ENCODE data around the gene KRTCAP2. TPM values are rescaled to one million over a fixed set of nuclear protein-coding genes. Genes with fewer than 3 reads are reported as not detected.

Gene KRTCAP2
- total RNA-seq, 2 donors from 2014 or later, result 140 to 172 TPM

- Histone ChIP-seq H3K9ac (ENCODE audit: low read depth in 2 of 2, low read length in 2 of 2) (no peak overlapping the region), H3K9me3 (no peaks in the 10 kb centered on the region), H3K27ac (no peak overlapping the region), H3K36me3 (no peaks in the 10 kb centered on the region), H3K27me3 (no peaks in the 10 kb centered on the region), H3K4me1 (peaks cover 13% of the 10 kb centered on the region), H3K4me3 (no peak overlapping the region)
- intact Hi-C loops (cut with DNase I), result no loop called here
- no peak for DNase-seq
- no peak for TF ChIP-seq CTCF (IDR thresholded peaks at IDR 0.05)
Measured at GRCh38 chr1:155210314-155211104, 37.4 kb upstream of the KRTCAP2 start.

- Histone ChIP-seq H3K27me3 (no peaks in the 10 kb centered on the region), H3K4me1 (peaks cover 13% of the 10 kb centered on the region), H3K4me3 (peak overlapping the region; percentile 72), H3K9me3 (no peaks in the 10 kb centered on the region), H3K9ac (ENCODE audit: low read depth in 2 of 2, low read length in 2 of 2) (peak overlapping the region; percentile 97 to 98), H3K27ac (peak overlapping the region; percentile 91), H3K36me3 (no peaks in the 10 kb centered on the region)
- TF ChIP-seq CTCF (IDR thresholded peaks at IDR 0.05), result no peak
- no peak for DNase-seq
- intact Hi-C loops (cut with DNase I), result loop anchor here (2.0 kb wide), 1 partner anchor 17 kb away; no protein-coding TSS in a partner anchor
Measured at GRCh38 chr1:155209312-155209721, 36.2 kb upstream of the KRTCAP2 start.

- Histone ChIP-seq H3K4me1 (peaks cover 13% of the 10 kb centered on the region), H3K27ac (peak within 1 kb of the TSS; percentile 91), H3K9me3 (no peaks in the 10 kb centered on the region), H3K9ac (ENCODE audit: low read depth in 2 of 2, low read length in 2 of 2) (peak within 1 kb of the TSS; percentile 97 to 98), H3K4me3 (peak within 1 kb of the TSS; percentile 72), H3K27me3 (no peaks in the 10 kb centered on the region), H3K36me3 (no peaks in the 10 kb centered on the region)
- intact Hi-C loops (cut with DNase I), result loop anchor here (2.0 kb wide), 1 partner anchor 18 kb away; no protein-coding TSS in a partner anchor
- TF ChIP-seq CTCF (IDR thresholded peaks at IDR 0.05), result no peak
- peak; percentile 90 for DNase-seq
Measured at GRCh38 chr1:155208541-155209311, 35.6 kb upstream of the KRTCAP2 start, which contains the start of gene MTX1. Gene MTX1 (plus strand): TSS chr1:155208695. CDS start chr1:155208805, 110 bp downstream.

- no peak for TF ChIP-seq CTCF (IDR thresholded peaks at IDR 0.05)
- peaks cover 13% of the 10 kb centered on the region for H3K4me1 ChIP-seq
- H3K4me3 ChIP-seq, result peak within 1 kb of the TSS; percentile 72
- peak within 1 kb of the TSS; percentile 97 to 98 for H3K9ac ChIP-seq (ENCODE audit: low read depth in 2 of 2, low read length in 2 of 2)
- peak; percentile 44 for DNase-seq
- H3K36me3 ChIP-seq, result no peaks in the 10 kb centered on the region
- intact Hi-C loops (cut with DNase I), result loop anchor here (2.0 kb wide), 1 partner anchor 19 kb away; no protein-coding TSS in a partner anchor
- H3K9me3 ChIP-seq, result no peaks in the 10 kb centered on the region
- H3K27ac ChIP-seq, result peak within 1 kb of the TSS; percentile 91
- H3K27me3 ChIP-seq, result no peaks in the 10 kb centered on the region
Measured at GRCh38 chr1:155207806-155208540, 34.9 kb upstream of the KRTCAP2 start, which contains the start of gene THBS3. Gene THBS3 (minus strand): TSS chr1:155207897. CDS start chr1:155207876, 21 bp downstream.
